ENCODE measurements around the gene KLHL29.

GRCh38 chr2:23605236-23605635 lies 220.3 kb downstream of the KLHL29 start:
- TF ChIP-seq CTCF (IDR thresholded peaks at IDR 0.05) (no peak), POLR2A (IDR thresholded peaks at IDR 0.05) (no peak)
